ENCODE measurements around the gene LIN7B.
"Not testable (repeated sequence)": the region's sequence is repeated elsewhere in the genome, so short reads cannot be mapped to it uniquely, and the experiment has no call there.

Gene LIN7B

GRCh38 chr19:49146408-49146770 is 32.2 kb downstream of the LIN7B start:
- not testable (repeated sequence) for DNase-seq

GRCh38 chr19:49148044-49148682 is 34.0 kb downstream of the LIN7B start:
- DNase-seq, result no peak

- peak; percentile 81 for DNase-seq
These were observed 34.8 kb downstream of the LIN7B start for GRCh38 chr19:49148784-49149651.

- no peak for DNase-seq
These were observed 35.5 kb downstream of the LIN7B start for GRCh38 chr19:49149652-49150105.

- DNase-seq, result peak; percentile 40
These were observed 36.2 kb downstream of the LIN7B start for GRCh38 chr19:49150106-49150943.

- no peak for DNase-seq
These were observed 36.7 kb downstream of the LIN7B start for GRCh38 chr19:49150944-49151243.

GRCh38 chr19:49151267-49152118 is 37.3 kb downstream of the LIN7B start:
- peak; percentile 30 for DNase-seq

GRCh38 chr19:49152119-49152550 is 38.0 kb downstream of the LIN7B start:
- DNase-seq, result no peak

GRCh38 chr19:49153167-49153809 is 39.1 kb downstream of the LIN7B start:
- DNase-seq, result no peak

GRCh38 chr19:49154279-49154678 is 40.1 kb downstream of the LIN7B start:
- no peak for DNase-seq

GRCh38 chr19:49155005-49155819 is 41.0 kb downstream of the LIN7B start, which contains the start of gene HRC:
HRC (minus strand) TSS chr19:49155396; CDS start chr19:49155237, 159 bp downstream.
- DNase-seq, result no peak

GRCh38 chr19:49155820-49156346 is 41.7 kb downstream of the LIN7B start:
- DNase-seq, result no peak

GRCh38 chr19:49157445-49158224 is 43.5 kb downstream of the LIN7B start, which contains the start of gene TRPM4:
TRPM4 (plus strand) TSS chr19:49157792; CDS start chr19:49157867, 75 bp downstream.
- DNase-seq, result peak; percentile 57

- no peak for DNase-seq
These were observed 46.5 kb downstream of the LIN7B start for GRCh38 chr19:49160450-49161189.

GRCh38 chr19:49161987-49162386 is 47.8 kb downstream of the LIN7B start:
- DNase-seq, result no peak

- DNase-seq, result no peak
These were observed 51.1 kb downstream of the LIN7B start for GRCh38 chr19:49165111-49165750.

GRCh38 chr19:49165865-49166301 is 51.7 kb downstream of the LIN7B start:
- DNase-seq, result no peak

- DNase-seq, result no peak
These were observed 53.8 kb downstream of the LIN7B start for GRCh38 chr19:49167857-49168409.

Measured in activated CD4-positive, alpha-beta T cell treated with anti-CD3 and anti-CD28 coated beads, Interleukin-10, Interleukin-2, amounts not matched to agents 100 ng/mL and 50 ng/mL, durations not matched to agents 16 hours and 8 hours (primary cell).